GM12865 (cell line): ENCODE data around the gene TMEM179B.
"Not testable (repeated sequence)": the region's sequence is repeated elsewhere in the genome, so short reads cannot be mapped to it uniquely, and the experiment has no call there.

Experiments
- DNase-seq: peaks from one replicate; pipeline ENCODE4 v3.0.0; 2010; ENCODE audit warnings: low read depth
- H3K4me3 ChIP-seq: 2 replicates; pipeline ENCODE4 v1.5.1; 2011; ENCODE audit warnings: mild to moderate bottlenecking, low read depth, low read length, control low read depth
- CTCF ChIP-seq: IDR thresholded peaks from 2 replicates; pipeline ENCODE4 v1.5.1; 2011; ENCODE audit warnings: low read length, control low read depth, low read depth, inconsistent platforms; ENCODE audit not compliant: insufficient read depth; ENCODE audit errors: missing control alignments

The TMEM179B gene

DNA sequence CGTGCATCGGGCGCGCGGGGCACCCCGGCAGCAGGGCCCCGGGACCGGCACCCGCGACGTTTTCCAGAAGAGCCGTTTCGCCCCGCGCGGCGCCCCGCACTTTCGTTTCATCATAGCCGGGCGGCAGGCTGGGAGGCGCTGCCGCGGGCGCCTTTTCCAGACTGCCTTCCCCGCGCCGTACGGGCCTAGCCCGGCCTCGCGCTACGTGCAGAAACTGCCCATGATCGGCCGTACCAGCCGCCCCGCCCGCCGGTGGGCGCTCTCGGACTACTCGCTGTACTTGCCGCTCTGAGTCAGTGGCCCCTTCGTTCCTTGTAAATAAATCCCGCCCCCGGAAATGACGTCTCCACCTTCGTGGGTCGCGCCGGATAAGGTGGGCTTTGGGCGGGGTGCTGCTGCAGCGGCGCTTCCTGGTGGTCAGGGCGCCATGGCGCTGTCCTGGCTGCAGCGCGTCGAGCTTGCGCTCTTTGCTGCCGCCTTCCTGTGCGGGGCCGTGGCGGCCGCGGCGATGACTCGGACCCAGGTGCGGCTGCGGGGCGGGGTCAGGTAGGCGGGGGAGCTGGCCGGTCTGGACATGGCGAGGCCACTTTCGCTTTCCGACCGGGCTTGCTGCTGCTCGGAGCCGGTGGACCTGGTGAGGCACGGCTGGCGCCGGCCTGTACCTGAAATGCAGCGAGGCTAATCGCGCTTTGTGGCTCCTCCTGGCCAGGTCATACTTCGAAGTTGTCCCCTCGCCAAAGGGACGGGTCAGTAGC, at the start of gene TMEM179B:
TMEM179B (plus strand) TSS at position 398 of the 755 bp plus-strand sequence; CDS start at position 428, 30 bp downstream.
- DNase-seq: peak; percentile 98
- TF ChIP-seq CTCF: peak; percentile 78
- H3K4me3 ChIP-seq: peak within 1 kb of the TSS; percentile 97

DNA sequence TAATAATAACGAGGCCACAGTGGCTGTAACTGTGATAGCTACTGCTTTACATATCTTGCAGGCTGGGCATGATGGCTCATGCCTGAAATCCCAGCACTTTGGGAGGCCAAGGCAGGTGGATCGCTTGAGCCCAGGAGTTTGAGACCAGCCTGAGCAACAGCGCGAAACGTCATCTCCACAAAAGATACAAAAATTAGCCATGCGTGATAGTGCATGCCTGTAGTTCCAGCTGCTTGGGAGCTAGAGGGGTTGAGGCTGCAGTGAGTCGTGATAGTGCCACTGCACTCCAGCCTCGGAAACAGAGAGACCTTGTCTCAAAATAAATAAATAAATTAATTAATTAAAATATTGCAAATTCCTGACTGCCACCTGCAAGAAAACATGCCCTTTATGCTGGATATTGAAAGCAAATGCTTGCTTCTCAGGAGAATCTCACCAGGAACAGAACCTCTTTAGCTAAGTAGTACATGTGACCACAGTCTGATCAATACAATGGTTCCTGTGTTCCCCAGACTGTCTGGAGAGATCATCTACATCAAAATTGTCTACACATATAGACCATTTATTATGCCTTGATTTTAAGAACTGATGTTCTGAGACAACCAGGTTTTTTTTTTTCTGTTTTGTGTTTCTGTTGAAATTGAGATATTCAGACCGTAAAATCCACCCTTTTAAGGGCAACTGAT, 39.6 kb upstream of the TMEM179B start:
- no peak for TF ChIP-seq CTCF
- no peak overlapping the region for H3K4me3 ChIP-seq
- DNase-seq: no peak

DNA sequence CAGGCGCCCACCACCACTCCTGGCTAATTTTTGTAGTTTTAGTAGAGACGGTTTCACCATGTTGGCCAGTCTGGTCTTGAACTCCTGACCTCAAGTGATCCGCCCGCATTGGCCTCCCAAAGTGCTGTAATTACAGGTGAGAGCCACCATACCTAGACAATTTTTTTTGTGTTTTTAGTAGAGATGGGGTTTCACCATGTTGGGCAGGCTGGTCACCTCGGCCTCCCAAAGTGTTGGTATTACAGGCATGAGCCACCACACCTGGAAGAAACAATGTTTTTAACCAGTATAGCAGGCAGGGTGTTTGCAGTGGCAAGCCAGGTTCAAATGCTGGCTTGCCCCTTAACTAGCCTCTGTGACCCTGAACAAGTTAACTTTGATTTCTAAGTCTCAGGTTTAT, 37.3 kb upstream of the TMEM179B start:
- DNase-seq: not testable (repeated sequence)

GRCh38 chr11:62752177-62752785, 34.9 kb upstream of the TMEM179B start:
- no peak for DNase-seq
- TF ChIP-seq CTCF: no peak
- H3K4me3 ChIP-seq: no peak overlapping the region

More for the DNA sequence above, 37.3 kb upstream of the TMEM179B start:
- H3K4me3 ChIP-seq: not testable (repeated sequence)

DNA sequence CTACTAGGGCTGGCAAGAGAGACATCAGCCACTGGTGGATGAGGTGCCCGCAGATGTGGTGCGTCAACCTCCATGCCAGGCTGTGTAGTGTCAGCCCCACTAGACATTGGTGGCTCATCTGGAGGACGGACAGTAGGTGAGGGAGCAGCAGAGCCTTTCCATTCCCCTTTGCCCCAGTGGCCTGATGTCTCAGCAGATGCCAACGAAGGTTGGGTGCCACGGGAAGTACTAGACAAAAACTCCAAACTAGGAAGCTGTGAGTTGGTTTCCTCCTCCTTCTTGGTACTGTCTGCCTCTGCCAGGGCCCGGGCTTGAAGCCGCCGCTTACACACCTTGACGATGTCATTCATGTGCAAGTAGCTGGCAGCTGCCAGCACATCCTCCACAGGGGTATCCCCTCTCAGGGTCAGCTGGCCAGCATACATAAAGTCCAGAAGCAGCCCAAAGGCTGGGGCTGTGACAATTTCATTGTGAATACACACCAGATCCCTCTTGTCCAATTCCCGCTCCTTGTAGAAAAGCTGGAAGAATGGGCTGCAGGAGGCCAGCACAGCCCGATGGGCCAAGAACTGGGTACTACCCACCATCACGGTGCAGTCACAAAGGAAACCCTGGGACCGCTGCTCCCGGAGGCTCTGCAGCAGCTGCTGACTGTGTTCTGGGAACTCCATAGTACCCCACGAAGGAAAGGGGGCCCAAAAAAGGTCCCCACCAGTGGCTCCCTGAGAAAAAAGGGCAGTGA, 34.0 kb upstream of the TMEM179B start:
- DNase-seq: no peak
- no peak for TF ChIP-seq CTCF

GRCh38 chr11:62753736-62754603, 33.2 kb upstream of the TMEM179B start, which contains the start of gene ZBTB3:
Gene ZBTB3, minus strand, starts transcription at chr11:62754160. Its CDS starts 496 bp downstream, at chr11:62753664.
- TF ChIP-seq CTCF: no peak
- H3K4me3 ChIP-seq: peak within 1 kb of the TSS; percentile 61
- DNase-seq: peak; percentile 100

More for the DNA sequence above, 34.0 kb upstream of the TMEM179B start:
- peak overlapping the region; percentile 61 for H3K4me3 ChIP-seq
